Occipital lobe (tissue), 2 donors: ENCODE measurements around the gene JPH4. TPM values are rescaled to one million over a fixed set of nuclear protein-coding genes. Genes with fewer than 3 reads are reported as not detected.
A peak's percentile ranks its signal among the peaks of the same experiment; 100 is the strongest.
"Not testable (repeated sequence)": the region's sequence is repeated elsewhere in the genome, so short reads cannot be mapped to it uniquely, and the experiment has no call there.

ENCODE experiments used
- DNase-seq: peaks from one replicate; lab custom pipeline; 2025; lab: John Stamatoyannopoulos, UW
- total RNA-seq: library from RNA; depleted of rRNA; stranded (reverse); fragments of >200 nt; gene quantifications from one replicate; pipeline ENCODE4 v1.2.3, GENCODE V29; 2014

The JPH4 gene
- total RNA-seq: 28.9 TPM

- peak; percentile 74 for DNase-seq
Observed at GRCh38 chr14:23578560-23579310, at the start of gene JPH4. Gene JPH4, minus strand, starts transcription at chr14:23578790. Its CDS starts 1,337 bp downstream, at chr14:23577453.

GRCh38 chr14:23627961-23628360 lies 49.4 kb upstream of the JPH4 start:
- DNase-seq: no peak

- no peak for DNase-seq
Observed at GRCh38 chr14:23626946-23627345, 48.4 kb upstream of the JPH4 start.

- no peak for DNase-seq
Observed at GRCh38 chr14:23624830-23625404, 46.3 kb upstream of the JPH4 start.

GRCh38 chr14:23623962-23624361 lies 45.4 kb upstream of the JPH4 start:
- no peak for DNase-seq

- no peak for DNase-seq
Observed at GRCh38 chr14:23622990-23623389, 44.4 kb upstream of the JPH4 start.

- no peak for DNase-seq
Observed at GRCh38 chr14:23621932-23622730, 43.5 kb upstream of the JPH4 start.

- no peak for DNase-seq
Observed at GRCh38 chr14:23621204-23621931, 42.8 kb upstream of the JPH4 start.

GRCh38 chr14:23620177-23620702 lies 41.6 kb upstream of the JPH4 start:
- no peak for DNase-seq

- DNase-seq: no peak
Observed at GRCh38 chr14:23618415-23618988, 39.9 kb upstream of the JPH4 start.

GRCh38 chr14:23617539-23617938 lies 38.9 kb upstream of the JPH4 start:
- no peak for DNase-seq

GRCh38 chr14:23615856-23616255 lies 37.3 kb upstream of the JPH4 start:
- no peak for DNase-seq

- no peak for DNase-seq
Observed at GRCh38 chr14:23614395-23614828, 35.8 kb upstream of the JPH4 start.

- DNase-seq: no peak
Observed at GRCh38 chr14:23613242-23614070, 34.9 kb upstream of the JPH4 start.

GRCh38 chr14:23612802-23613201 lies 34.2 kb upstream of the JPH4 start:
- no peak for DNase-seq

- no peak for DNase-seq
Observed at GRCh38 chr14:23612354-23612732, 33.8 kb upstream of the JPH4 start.

- DNase-seq: no peak
Observed at GRCh38 chr14:23610815-23611289, 32.3 kb upstream of the JPH4 start.

GRCh38 chr14:23610090-23610814 lies 31.7 kb upstream of the JPH4 start:
- no peak for DNase-seq

GRCh38 chr14:23609411-23610089 lies 31.0 kb upstream of the JPH4 start:
- not testable (repeated sequence) for DNase-seq
